Smooth muscle cell of the brain vasculature (primary cell): ENCODE data around the gene HHAT.
"Not testable (repeated sequence)": the region's sequence is repeated elsewhere in the genome, so short reads cannot be mapped to it uniquely, and the experiment has no call there.

Source experiments
- DNase-seq: peaks from one replicate; pipeline ENCODE4 v3.0.0-alpha.2; 2012; ENCODE audit warnings: low read depth, low spot score

HHAT gene

DNA sequence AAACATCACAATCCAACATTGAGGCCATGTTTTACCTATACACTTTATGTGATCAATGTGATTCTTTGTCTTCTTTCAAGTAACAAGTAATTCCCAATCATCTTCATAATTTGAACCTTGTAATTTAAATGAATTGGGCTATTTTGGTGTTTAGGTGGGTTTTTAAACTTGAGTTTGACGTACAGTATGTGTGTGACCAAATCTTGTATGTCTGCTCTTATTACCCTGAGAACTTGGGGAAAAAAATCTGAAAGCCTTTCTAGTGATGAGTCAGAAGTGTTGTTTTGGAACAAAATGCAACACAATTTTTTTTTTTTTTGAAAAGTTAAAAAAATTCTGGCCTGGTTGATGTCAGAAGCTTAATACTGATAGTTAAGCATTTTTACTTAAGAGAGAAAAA lies 68.5 kb downstream of the HHAT start:
- DNase-seq: no peak

DNA sequence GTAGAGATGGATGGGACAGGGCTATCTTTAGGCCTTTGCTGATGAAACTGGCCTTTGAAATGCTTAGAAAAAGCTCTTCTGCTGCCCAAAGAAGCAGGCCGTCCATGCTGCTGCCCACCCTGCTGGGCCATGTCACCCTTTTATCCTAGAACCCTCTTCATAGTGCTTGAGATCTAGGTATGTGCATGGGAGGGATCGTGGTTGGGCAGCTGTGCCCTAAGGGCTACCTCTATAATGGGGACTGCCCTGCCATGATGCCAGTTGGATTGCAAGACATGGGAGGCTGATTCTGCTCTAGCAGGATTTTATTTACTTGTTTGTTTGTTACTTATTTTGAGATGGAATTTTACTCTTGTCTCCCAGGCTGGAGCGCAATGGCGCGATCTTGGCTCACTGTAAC lies 69.0 kb downstream of the HHAT start:
- no peak for DNase-seq

DNA sequence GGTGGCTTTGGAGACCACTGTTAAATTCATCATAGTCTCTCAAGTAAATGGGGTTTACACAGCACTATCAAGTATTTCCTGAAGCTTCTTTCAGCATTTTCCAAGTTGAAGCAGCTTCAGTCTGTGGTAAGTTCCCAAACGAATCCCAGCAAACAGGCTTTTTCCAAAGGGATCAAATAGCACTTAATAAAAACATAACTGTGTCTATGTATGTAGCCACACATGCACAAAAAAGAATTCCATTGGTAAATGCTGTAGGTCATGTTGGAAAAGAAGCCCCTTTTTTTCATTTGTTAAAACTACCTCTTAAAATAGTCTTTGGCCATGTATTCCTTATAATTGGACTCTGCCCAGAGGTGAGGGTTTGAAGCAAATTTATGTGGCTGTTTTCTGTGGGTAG lies 69.8 kb downstream of the HHAT start:
- no peak for DNase-seq

DNA sequence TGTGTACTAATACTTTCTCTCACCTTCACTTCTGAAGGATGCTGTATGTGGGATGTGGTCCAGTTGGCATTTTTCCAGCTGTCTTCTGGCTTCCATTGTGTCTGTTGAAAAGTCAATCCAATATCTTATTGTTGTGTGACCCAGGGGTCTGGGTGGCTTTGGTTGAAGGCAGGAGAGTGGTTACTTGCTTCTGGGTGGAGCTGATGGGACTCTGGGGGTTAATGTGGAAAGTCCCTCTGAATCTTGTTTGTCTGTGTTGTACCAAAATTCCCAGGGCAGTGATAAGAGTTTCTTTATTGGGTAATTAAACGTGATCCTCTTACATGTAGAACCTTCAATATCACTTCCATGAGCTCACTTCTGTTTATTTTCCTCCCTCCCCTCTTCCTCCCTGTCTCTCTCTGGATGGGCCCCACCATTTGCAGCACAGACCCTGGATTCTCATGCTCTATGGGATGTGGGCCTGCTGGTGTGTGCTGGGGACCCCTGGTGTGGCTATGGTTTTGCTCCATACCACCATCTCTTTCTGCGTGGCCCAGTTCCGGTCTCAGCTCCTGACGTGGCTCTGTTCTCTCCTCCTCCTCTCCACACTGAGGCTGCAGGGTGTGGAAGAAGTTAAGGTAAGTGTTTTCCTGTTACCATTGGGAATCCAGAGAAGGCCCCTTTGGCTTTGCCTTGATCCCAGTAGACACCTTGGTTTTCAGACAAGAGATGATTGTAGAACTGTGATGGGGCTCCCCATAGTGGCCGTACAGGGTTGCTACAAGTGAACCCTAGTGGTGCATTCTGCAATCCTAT lies 71.5 kb downstream of the HHAT start:
- no peak for DNase-seq

DNA sequence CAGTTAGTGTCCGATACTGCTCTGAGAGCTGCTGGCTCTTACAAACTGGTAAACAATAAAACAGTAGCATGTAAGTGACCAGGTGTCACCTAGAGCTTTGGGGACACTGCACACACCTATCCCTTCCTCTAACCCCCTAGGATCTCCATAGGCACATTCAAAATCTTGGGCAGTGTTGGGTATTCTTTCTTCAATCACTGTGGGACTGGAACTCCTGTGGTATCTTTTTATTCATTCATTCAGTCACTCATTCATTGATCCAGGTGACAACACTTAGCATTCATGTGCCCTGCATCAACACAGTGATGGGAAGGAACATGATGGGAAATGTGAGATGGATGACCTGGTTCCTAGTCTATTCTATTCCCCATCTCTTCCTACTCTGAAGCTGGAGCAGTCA lies 73.9 kb downstream of the HHAT start:
- DNase-seq: no peak

DNA sequence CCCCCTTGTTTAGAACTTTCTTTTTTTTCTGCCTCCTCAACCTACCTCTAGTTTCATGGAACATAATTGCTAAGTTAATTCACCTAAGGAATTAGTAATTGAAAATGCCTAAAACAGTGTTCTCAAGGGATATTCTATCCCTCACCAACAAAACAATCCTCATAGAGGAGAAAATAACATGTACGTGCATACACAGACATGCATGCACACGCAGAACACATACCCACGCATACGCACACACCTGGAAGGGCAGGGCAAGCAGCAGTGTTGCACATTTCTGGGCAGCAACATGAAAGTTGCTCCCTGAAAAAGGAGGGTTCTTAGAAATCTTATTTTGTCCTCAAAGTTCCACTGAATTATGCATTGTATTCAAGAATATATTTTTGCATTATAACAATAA lies 76.6 kb downstream of the HHAT start:
- DNase-seq: no peak

DNA sequence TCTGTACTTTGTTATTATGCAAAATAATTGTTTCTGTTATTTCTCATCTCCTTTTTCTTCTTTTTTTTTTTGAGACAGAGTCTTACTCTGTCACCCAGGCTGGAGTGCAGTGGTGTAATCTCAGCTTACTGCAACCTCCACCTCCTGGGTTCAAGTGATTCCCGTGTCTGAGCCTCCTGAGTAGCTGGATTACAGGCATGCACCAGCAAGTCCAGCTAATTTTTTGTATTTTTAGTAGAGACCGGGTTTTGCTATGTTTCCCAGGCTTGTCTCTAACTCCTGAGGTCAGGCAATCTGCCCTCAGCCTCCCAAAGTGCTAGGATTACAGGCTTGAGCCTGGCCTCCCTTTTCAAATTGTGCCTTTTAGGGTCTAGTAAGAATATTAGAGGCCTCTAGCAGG lies 77.6 kb downstream of the HHAT start:
- not testable (repeated sequence) for DNase-seq

DNA sequence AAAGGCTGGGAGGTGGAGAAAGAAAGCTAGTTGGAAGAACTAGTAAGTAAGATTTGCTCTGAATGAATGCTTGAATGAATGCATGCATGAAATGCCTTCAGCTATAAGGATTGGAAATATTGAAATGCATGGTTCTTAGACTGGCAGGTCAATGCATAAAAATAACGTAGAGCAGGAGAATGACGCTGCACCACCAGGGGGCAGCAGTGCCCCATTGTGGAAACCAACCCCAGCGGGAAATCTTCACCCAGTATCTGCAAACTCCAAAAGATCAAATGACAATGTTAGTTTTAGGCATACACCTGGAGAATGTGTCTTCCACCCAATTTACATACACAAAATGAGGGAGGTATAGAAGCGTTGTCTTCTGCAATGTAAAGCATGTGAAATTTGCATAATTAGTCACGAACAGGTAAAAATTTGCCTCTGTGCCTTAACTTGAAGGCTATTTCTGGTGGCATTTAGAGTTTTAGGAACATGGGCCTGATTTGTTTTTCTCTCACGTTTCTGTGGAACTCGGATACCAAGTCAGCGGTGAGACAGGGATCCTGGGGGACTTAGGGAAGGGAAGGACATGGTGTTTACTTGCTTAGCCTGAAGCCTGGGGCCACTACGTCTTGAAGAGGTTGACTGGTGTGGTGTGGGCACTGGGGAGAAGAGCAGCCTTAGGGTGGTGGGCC lies 78.6 kb downstream of the HHAT start:
- DNase-seq: no peak

DNA sequence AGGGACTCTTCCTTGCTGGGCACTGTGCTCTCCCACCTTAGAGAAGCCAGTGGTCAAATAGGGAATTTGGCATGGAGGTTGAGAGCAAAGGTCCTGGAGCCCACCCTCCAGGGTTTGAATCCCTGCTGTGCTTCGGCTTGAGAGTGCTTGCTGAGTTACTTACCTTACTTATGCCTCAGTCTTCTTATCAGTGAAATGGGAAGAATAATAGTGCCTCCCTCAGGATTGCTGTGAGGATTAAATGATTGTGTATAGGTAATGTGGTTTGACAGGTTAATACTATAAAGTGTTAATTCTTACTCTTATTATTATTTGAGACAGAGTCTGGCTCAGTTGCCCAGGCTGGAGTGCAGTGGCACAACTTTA lies 79.2 kb downstream of the HHAT start:
- no peak for DNase-seq

DNA sequence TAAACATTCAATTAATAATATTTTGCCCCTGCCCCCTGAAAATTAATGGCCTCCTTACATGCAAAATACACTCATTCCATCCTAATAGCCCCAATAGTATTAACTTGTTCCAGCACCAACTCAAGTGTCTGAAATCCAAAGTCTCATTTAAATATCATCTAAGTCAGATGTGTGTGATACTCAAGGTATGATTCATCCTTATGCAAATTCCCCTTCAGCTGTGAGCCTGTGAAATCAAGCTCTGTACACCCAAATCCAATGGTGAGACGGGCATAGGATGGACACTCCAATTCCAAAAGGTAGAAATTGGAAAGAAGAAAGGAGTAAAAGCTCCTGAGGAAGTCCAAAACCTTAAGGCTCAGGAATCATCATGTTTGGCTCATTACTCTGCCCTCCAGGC lies 83.5 kb downstream of the HHAT start:
- DNase-seq: no peak

DNA sequence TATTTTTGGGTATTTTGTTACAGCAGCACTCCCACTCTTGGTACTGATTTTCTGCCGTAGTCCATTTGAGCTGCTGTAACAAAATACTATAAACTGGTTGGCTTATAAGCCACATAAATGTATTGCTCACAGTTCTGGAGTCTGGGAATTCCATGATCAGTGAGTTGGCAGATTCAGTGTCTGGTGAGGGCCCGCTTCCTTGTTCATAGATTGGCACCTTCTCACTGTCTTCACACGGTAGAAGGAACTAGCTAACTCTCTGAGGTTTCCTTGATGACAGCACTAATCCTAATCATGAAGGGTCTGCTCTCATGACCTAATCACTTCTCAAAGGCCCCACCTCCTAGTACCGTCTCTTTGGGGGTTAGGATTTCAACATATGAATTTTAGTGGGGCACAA lies 85.2 kb downstream of the HHAT start:
- DNase-seq: no peak

DNA sequence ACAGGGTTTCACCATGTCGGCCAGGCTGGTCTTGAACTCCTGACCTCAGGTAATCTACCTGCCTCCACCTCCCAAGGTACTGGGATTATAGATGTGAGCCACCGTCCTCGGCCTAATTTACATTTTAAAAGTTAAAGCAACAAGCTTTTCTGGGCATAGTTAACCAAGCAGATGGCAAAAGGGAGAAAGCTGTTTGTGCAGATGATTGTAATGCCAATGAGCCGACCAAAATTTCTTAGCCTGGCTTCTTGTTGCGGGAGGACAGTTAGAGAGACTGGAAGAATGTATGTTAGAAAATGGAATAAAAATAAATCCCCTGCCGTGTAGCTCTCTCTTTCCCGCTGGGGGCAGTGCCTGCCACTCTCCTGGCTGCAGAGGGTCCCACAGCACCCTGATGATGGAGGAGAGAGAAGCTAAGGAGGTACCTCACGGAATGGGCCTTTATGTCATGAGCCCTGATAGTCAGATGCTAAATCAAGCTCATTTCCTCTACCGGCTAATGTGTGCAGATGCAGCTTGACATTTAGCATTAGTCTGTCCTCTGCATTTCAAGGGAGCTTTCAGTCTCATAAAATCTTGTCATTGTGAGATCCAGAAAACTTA lies 87.2 kb downstream of the HHAT start:
- no peak for DNase-seq

DNA sequence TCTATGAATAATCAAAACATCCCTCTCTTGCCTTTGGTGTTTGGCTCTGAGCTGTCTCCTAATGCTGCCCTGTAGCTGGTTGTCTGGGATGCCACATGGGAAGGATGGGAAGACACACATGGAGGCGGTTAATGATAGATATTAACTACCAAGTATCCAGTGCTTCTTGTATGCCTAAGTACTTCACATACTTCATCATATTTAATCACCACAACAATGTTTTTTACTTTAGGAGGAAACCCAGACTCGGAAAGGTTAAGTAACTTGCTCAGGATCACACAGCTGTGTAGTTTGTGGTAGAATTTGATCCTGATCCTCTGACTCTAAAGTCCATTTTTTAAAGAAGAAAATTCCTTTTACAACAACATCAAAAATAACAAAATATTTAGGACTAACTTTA lies 88.0 kb downstream of the HHAT start:
- no peak for DNase-seq

DNA sequence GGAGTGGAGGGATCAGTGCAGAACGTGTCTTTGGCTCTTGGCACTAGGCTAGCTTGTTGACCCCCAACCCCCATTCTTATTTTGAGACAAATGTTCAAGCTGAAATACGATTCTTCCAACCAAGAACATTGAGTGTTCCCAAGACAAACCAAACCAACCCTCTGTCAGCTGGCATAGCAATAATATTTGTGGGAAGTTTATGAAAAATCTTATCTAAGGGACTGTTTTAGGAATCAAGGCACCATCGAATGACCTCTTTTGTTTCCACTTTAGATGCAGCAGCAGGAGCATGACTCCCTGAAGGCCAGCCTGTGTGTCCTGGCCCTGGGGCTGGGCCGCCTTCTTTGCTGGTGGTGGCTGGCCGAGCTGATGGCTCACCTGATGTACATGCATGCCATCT lies 89.2 kb downstream of the HHAT start:
- DNase-seq: no peak

DNA sequence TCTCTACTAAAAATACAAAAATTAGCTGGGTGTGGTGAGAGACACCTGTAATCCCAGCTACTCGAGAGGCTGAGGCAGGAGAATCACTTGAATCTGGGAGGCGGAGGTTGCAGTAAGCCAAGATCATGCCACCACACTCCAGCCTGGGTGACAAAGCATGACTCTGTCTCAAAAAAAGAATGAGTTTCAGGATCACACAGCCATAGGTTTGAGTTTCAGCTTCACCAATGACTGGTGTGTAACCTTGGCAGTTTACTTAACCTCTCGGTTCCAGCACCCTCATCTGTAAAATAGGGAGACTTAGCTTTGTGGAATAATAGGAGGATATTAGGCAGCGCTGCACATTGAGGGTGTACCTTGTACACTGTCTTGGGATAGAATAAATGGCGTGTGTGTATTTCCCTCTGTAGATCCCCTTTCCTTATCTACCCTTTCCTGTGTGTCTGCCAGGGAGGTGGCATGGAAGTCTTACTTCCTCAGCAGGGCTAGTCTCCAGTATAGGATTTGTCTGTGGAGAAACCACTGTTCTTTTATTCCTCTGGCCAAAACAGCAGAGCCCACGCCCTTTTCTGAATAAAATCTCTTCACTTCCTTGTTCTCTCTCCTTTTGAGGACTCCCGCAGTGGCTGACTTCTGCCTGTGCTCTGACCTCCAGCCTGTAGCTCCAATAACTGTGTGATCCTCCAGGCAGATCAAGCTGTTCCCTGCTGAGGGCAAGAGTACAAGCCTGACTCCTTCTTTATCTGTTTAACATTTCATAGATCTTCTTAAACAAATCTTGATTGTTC lies 90.4 kb downstream of the HHAT start:
- DNase-seq: no peak

DNA sequence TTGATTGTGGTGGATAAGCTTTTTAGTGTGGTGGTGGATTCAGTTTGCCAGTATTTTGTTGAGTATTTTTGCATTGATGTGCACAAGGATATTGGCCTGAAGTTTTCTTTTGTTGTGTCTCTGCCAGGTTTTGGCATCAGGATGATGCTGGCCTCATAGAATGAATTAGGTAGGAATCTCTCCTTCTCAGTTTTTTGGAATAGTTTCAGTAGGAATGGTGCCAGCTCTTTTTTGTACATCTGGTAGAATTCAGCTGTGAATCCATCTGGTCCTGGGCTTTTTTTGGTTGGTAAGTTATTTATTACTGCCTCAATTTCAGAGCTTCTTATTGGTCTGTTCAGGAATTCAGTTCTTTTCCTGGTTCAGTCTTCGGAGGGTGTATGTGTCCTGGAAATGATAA lies 98.0 kb downstream of the HHAT start:
- DNase-seq: not testable (repeated sequence)

DNA sequence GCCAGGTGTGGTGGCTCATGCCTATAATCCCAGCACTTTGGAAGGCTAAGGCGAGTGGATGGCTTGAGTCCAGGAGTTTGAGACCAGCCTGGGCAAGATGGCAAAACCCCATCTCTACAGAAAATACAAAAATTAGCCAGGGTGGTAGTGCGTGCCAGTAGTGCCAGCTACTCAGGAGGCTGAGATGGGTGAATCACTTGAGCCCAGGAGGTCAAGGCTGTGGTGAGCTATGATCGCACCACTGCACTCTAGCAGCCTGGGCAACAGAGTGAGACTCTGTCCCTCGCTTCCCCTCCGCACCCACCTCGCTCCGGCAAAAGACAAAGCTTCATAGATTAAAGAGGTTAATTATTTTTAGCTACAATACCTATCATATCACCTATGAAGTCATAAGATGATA lies 100.0 kb downstream of the HHAT start:
- DNase-seq: no peak

DNA sequence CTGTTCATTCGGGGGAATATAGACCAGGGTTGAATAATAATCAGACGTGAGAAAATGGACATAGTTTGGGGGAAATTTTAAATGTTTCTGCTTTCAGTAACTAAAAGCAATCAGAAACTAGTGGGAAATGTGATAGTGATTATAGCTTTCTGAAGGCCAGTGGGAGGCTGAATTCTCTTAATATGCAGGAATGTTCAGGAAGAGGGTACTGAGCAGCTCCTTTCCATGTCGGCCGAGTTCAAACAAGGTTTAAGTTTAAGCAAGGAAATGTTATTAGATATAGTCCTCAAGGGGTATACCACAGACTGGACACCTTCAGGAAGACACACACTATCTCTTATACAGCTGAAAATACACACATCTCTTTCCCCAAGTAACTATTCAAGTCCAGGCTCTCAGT lies 105.5 kb downstream of the HHAT start:
- no peak for DNase-seq

DNA sequence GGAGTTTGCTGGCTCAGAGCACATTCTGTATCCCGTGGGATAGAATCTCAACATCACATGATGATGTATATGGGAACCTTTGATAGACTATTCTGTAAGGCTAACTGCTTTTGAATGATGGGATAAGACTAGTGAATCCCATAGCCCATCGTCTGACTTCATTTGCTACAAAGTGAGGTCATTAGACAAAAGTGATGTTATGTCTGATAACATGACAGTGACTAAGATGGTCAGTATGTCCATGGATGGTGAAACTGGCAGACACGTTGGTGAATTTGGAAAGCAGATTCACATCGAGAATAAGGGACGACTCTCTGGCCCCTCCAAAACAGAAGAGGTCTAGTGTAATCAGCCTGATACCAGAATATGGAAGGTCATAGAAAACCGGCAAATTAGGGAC lies 108.4 kb downstream of the HHAT start:
- DNase-seq: no peak

DNA sequence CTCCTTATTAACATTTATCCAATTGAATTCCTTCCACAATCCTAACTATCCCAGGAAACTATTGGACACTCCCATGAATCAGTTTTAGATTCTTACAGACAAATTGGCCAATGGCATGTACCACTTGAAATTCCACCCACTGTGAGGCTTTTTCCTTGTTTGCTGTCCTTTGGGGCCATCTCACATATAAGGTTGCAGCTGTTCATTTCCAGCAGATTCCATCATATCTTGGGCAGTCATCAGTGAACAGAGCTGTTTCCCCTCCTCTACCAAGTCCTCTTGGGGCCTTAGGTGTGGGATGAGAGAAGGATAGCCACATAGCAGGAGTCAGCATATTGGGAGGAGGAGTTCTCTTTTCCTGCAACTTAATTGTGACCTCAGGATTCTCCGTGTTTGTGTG lies 109.1 kb downstream of the HHAT start:
- DNase-seq: no peak

DNA sequence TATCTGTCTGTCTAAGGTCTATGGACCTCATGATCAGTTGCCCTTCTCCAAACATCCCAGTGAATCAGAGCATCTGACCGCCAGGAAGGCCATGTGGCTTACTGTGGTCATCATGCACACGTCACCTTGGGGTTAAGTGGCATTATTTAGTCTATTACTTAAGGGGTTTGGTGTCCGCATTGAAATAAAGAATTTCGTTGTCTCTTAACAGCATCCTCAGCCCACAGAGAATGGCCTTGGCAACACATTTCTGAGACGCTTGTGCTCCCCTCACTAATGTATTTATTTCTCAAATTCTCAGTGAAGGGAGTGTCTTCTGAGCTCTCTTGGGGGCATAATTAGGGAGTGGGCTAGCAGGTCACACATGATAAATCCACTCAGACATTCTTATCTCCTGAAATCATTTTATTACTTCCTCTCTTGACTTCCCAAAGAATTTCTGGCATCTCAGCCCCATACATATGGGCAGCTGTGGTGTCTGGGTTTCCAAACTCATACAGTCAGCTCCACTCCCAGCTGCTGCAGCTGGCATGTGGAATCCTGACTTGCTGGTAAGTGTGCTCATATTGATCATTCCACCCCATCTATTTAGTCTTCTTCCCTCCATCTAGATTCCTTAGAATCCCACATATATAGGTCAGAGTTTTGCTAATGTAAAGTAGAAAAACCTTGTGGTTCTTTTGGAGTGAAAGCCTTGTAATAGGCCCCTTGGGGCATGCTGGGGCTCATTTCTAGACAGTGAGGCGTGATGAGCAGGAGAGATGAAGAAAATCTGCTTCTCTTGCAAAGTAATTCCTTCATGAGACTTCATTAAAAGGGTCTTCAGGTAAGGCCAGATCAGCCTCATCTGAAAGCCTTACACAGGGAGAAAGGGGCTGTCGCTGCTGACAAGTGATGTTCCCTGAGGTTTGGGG lies 110.5 kb downstream of the HHAT start:
- DNase-seq: peak; percentile 31
